GM12865 (cell line): ENCODE measurements around the gene TMEFF2.

Source experiments
- DNase-seq: peaks from one replicate; pipeline ENCODE4 v3.0.0; 2010; ENCODE audit warnings: low read depth
- H3K4me3 ChIP-seq: 2 replicates; pipeline ENCODE4 v1.5.1; 2011; ENCODE audit warnings: mild to moderate bottlenecking, low read depth, low read length, control low read depth
- TF ChIP-seq, protein P1 (sequence below): IDR thresholded peaks from 2 replicates; pipeline ENCODE4 v1.5.1; 2011; ENCODE audit warnings: low read length, control low read depth, low read depth, inconsistent platforms; ENCODE audit not compliant: insufficient read depth; ENCODE audit errors: missing control alignments

Gene TMEFF2

GRCh38 chr2:192186806-192187205 is 7.9 kb downstream of the TMEFF2 start:
- TF ChIP-seq, protein P1, sequence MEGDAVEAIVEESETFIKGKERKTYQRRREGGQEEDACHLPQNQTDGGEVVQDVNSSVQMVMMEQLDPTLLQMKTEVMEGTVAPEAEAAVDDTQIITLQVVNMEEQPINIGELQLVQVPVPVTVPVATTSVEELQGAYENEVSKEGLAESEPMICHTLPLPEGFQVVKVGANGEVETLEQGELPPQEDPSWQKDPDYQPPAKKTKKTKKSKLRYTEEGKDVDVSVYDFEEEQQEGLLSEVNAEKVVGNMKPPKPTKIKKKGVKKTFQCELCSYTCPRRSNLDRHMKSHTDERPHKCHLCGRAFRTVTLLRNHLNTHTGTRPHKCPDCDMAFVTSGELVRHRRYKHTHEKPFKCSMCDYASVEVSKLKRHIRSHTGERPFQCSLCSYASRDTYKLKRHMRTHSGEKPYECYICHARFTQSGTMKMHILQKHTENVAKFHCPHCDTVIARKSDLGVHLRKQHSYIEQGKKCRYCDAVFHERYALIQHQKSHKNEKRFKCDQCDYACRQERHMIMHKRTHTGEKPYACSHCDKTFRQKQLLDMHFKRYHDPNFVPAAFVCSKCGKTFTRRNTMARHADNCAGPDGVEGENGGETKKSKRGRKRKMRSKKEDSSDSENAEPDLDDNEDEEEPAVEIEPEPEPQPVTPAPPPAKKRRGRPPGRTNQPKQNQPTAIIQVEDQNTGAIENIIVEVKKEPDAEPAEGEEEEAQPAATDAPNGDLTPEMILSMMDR = no peak
- DNase-seq = no peak
- H3K4me3 ChIP-seq = no peak overlapping the region

- DNase-seq = no peak
Observed at GRCh38 chr2:192184349-192184748, 10.4 kb downstream of the TMEFF2 start.

GRCh38 chr2:192183296-192183695 is 11.4 kb downstream of the TMEFF2 start:
- TF ChIP-seq, protein P1 = no peak
- H3K4me3 ChIP-seq = no peak overlapping the region
- no peak for DNase-seq

More at GRCh38 chr2:192184349-192184748, 10.4 kb downstream of the TMEFF2 start:
- H3K4me3 ChIP-seq = no peak overlapping the region
- TF ChIP-seq, protein P1 = no peak

DNA sequence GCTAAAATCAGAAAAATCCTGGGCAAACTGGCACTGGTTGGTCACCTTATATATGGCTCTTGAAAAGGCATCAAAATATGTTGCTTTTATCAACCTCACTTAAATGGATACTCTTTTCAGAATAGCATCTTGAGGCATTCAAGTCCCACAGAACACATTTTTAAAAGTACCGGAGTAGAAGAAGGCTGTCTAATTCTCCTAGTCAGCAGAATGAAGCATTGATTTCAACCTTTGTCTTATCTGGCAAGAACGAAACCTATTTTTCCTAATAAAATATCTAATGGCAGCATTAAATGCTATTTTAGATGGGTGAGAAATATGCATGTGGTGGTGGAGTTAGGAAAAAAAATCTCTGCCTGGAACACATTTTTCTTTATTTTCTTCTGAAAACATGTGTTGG is 27.8 kb downstream of the TMEFF2 start:
- no peak overlapping the region for H3K4me3 ChIP-seq
- no peak for DNase-seq
- TF ChIP-seq, protein P1 = no peak

DNA sequence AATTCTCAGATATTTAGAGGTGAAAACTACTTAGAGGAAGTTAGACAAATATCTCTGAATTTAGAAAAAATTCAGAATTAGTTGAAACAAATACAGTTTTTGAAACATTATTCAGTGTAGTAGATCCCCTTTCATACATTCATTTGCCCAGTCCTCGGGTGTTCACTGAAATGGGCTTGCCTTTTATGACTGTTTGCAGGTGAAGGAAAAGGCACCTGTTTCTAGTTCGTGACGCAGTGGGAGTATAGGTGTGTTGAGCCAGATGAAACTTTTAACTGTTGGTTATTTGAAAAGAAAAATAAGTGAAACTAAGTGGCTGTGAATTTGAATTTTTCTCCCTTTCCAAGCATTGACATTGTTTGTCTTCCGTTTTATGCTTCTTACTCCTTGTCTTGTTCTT is 28.9 kb downstream of the TMEFF2 start:
- H3K4me3 ChIP-seq = no peak overlapping the region
- TF ChIP-seq, protein P1 = no peak
- DNase-seq = no peak

- H3K4me3 ChIP-seq = no peak overlapping the region
- peak; percentile 75 for DNase-seq
- TF ChIP-seq, protein P1 = peak; percentile 75
Observed at GRCh38 chr2:192162392-192163042, 32.2 kb downstream of the TMEFF2 start.
